Spleen (tissue), 11 donors: ENCODE measurements around the gene ISCA2. TPM values are rescaled to one million over a fixed set of nuclear protein-coding genes. Genes with fewer than 3 reads are reported as not detected.

Experiments
- DNase-seq: peaks from one replicate; pipeline ENCODE4 v3.0.0-alpha.2; 2020
- H3K27ac ChIP-seq, 8 donors: fragments of 200-600 bp; sonication (generic) in 7 of 8; 1 replicate in 4 of 8; 2 replicates in 4 of 8; pipeline versions ENCODE4 v1.5.0 to v1.8.0; 2016 to 2021; ENCODE audit warnings: inconsistent platforms in 4 of 8, mild to moderate bottlenecking in 4 of 8, moderate library complexity in 1 of 8
- H3K27me3 ChIP-seq, 7 donors: fragments of 200-600 bp; sonication (generic) in 6 of 7; replicated peaks in 1 of 7; 1 replicate in 4 of 7; 2 replicates in 3 of 7; pipeline versions ENCODE4 v1.5.0 to v1.8.0; 2016 to 2021; ENCODE audit warnings: inconsistent platforms in 3 of 7, mild to moderate bottlenecking in 1 of 7
- H3K36me3 ChIP-seq, 6 donors: fragments of 200-600 bp; sonication (generic) in 5 of 6; 1 replicate in 4 of 6; 2 replicates in 2 of 6; pipeline versions ENCODE4 v1.5.0 to v1.8.0; 2016 to 2021; ENCODE audit warnings: inconsistent platforms in 2 of 6
- H3K4me1 ChIP-seq, 6 donors: fragments of 200-600 bp; sonication (generic) in 5 of 6; 1 replicate in 3 of 6; 2 replicates in 3 of 6; pipeline versions ENCODE4 v1.5.0 to v1.8.0; 2016 to 2021; ENCODE audit warnings: inconsistent platforms in 3 of 6
- H3K4me3 ChIP-seq, 8 donors: fragments of 200-600 bp; sonication (generic) in 7 of 8; 1 replicate in 4 of 8; 2 replicates in 4 of 8; pipeline versions ENCODE4 v1.5.0 to v1.8.0; 2016 to 2021; ENCODE audit warnings: inconsistent platforms in 4 of 8, mild to moderate bottlenecking in 4 of 8, moderate library complexity in 2 of 8
- H3K9me3 ChIP-seq, 8 donors: fragments of 200-600 bp; sonication (generic) in 7 of 8; 1 replicate in 4 of 8; 2 replicates in 4 of 8; pipeline versions ENCODE4 v1.5.0 to v1.8.0; 2016 to 2021; ENCODE audit warnings: inconsistent platforms in 4 of 8
- CTCF ChIP-seq, 11 experiments: fragments of 200-600 bp in 7 of 11; fragments of 450-650 bp in 4 of 11; sonication (generic) in 4 of 11; IDR thresholded peaks in 8 of 11; conservative IDR thresholded peaks in 3 of 11; 1 replicate in 7 of 11; 2 replicates in 4 of 11; pipeline versions ENCODE4 v1.4.0 to v1.8.0; 2016 to 2021; ENCODE audit warnings: antibody characterized with exemption in 11 of 11, inconsistent platforms in 4 of 11, mild to moderate bottlenecking in 1 of 11
- POLR2A ChIP-seq, 3 donors: fragments of 450-650 bp; IDR thresholded peaks; one replicate each; pipeline ENCODE4 v1.5.1; 2017; ENCODE audit warnings: antibody characterized with exemption in 3 of 3, mild to moderate bottlenecking in 1 of 3
- POLR2AphosphoS5 ChIP-seq, 3 donors: sonication (generic); formaldehyde crosslinking; IDR thresholded peaks; one replicate each; pipeline ENCODE4 v1.5.1; 2017; ENCODE audit warnings: antibody characterized with exemption in 3 of 3
- WGBS, 5 donors: extraction: QIAGEN DNeasy Blood & Tissue Kit in 3 of 5; methylation state at CpG; one replicate each; pipeline versions ENCODE4 v1.1.5 to v1.1.7; 2013 to 2018; 5-methylcytosine and 5-hydroxymethylcytosine counted together
- intact Hi-C: fragments of 100-400 bp; cut with DNase I; formaldehyde crosslinking; loops from one replicate; pipeline ENCODE4 v1.15.0; 2023; ENCODE audit warnings: low total_unique reads
- polyA plus RNA-seq, 3 donors: library from polyadenylated mRNA; stranded (reverse); fragments of 200-250 nt; gene quantifications; one replicate each; pipeline ENCODE4 v1.2.1, GENCODE V29; 2013
- total RNA-seq, 7 donors: library from RNA; depleted of rRNA in 3 of 7; stranded (reverse); fragments of >200 nt in 3 of 7; fragmentation: NEBNext Ultra II Directional in 4 of 7; extraction: Animal tissue kit (Norgen Biotek cat#: 25700) in 4 of 7; gene quantifications; one replicate each; pipeline versions ENCODE4 v1.1.0 to v1.2.1, GENCODE V29; 2016 to 2021
- donor health status: healthy with polysubstance abuse.
- donor health status: DM: no; HTN: no; CAD: no; lungs with moderate emphysema.
- donor health status: DM: no; HTN: no; CAD: no.
- donor health status: Bipolar disorder and iron deficiency.
- donor health status: healthy.
- donor health status: DM: no; HTN: no; CAD: no.
- donor health status: DM: yes; HTN: yes; CAD: no.

The ISCA2 gene
- total and polyA plus RNA-seq, 10 donors, result 11.7 to 28.9 (median 22.7) TPM

DNA sequence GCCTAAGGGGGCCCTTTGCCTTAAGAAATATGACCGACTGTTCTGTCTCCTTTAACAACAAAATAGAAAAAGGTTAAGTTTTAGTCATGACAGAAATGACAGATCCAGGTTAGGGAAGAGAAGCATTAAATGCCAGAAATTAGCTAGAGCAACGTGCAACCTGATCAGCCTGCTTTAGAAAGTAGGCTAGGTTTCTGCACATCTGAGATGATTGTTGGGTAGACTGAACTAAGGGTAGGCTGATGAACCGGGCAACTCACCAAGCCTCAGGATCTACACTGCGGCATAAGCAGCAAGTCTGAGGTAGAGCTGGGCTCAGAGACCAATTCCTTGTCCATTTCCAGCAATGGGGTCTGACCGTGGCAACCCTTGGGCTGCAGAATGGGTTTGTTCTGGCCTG is 29.9 kb upstream of the ISCA2 start:
- Histone ChIP-seq H3K27me3 (no peaks in the 10 kb centered on the region), H3K36me3 (peaks cover 0 to 3% (median 0%) of the 10 kb centered on the region in 6 donors), H3K9me3 (no peaks in the 10 kb centered on the region), H3K4me1 (no peaks in the 10 kb centered on the region), H3K4me3 (no peak overlapping the region), H3K27ac (no peak overlapping the region)
- intact Hi-C loops, result no loop called here
- no peak for DNase-seq
- TF ChIP-seq CTCF (IDR thresholded peaks at IDR 0.05 in 8 of 11, conservative IDR thresholded peaks at IDR 0.05 in 3 of 11) (no peak), POLR2AphosphoS5 (IDR thresholded peaks at IDR 0.05) (no peak)
- WGBS, 5 donors, result 85 to 91% (median 89%) methylated on average over 5 of the region's 5 CpGs

DNA sequence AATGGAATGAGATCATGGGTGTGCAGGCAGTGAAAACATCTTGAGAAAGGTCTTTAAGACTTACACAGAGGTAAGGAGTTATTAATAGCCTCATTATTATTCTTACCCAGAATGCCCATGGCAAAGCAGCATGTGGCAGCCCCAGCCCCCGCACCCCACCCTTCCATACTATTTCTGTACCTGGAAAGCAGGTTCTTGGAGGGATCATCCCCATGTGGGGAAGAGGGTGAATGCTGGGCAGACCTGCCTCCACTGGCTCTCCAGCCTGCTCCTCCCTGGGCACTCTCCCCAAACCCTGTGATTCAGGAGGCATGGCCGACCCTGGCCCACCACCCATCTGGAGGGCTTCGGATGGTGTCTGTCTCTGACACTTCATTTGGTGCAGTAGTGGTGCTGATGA is 28.8 kb upstream of the ISCA2 start:
- 92 to 96% (median 95%) methylated on average over 2 to 3 of the region's 3 CpGs for WGBS, 5 donors
- no peak for DNase-seq
- H3K36me3 ChIP-seq, result peaks cover 0 to 6% (median 0%) of the 10 kb centered on the region in 6 donors
- H3K27me3 ChIP-seq, result no peaks in the 10 kb centered on the region
- H3K4me3 ChIP-seq, result no peak overlapping the region
- no peak overlapping the region for H3K27ac ChIP-seq
- intact Hi-C loops, result no loop called here
- H3K4me1 ChIP-seq, result peaks cover 0 to 5% (median under 1%) of the 10 kb centered on the region in 6 donors
- TF ChIP-seq CTCF (IDR thresholded peaks at IDR 0.05 in 8 of 11, conservative IDR thresholded peaks at IDR 0.05 in 3 of 11) (no peak), POLR2A (IDR thresholded peaks at IDR 0.05) (no peak), POLR2AphosphoS5 (IDR thresholded peaks at IDR 0.05) (no peak)
- H3K9me3 ChIP-seq, result no peaks in the 10 kb centered on the region

- H3K9me3 ChIP-seq, result no peaks in the 10 kb centered on the region
Measured at GRCh38 chr14:74465335-74465734, 28.2 kb upstream of the ISCA2 start.

GRCh38 chr14:74468513-74468912 is 25.1 kb upstream of the ISCA2 start:
- Histone ChIP-seq H3K4me3 (no peak overlapping the region), H3K27ac (no peak overlapping the region), H3K27me3 (no peaks in the 10 kb centered on the region), H3K36me3 (peaks cover 0 to 39% (median 5%) of the 10 kb centered on the region in 6 donors), H3K4me1 (peaks cover 0 to 14% (median 5%) of the 10 kb centered on the region in 6 donors), H3K9me3 (no peaks in the 10 kb centered on the region)
- intact Hi-C loops, result no loop called here
- DNase-seq, result no peak
- no peak for TF ChIP-seq POLR2A (IDR thresholded peaks at IDR 0.05)
- TF ChIP-seq POLR2AphosphoS5 (IDR thresholded peaks at IDR 0.05), result no peak
- no peak for TF ChIP-seq CTCF (IDR thresholded peaks at IDR 0.05 in 8 of 11, conservative IDR thresholded peaks at IDR 0.05 in 3 of 11)
- 80 to 96% (median 89%) methylated on average over 3 of the region's 3 CpGs for WGBS, 5 donors

More at GRCh38 chr14:74465335-74465734, 28.2 kb upstream of the ISCA2 start:
- TF ChIP-seq POLR2AphosphoS5 (IDR thresholded peaks at IDR 0.05) (no peak), CTCF (IDR thresholded peaks at IDR 0.05 in 8 of 11, conservative IDR thresholded peaks at IDR 0.05 in 3 of 11) (no peak), POLR2A (IDR thresholded peaks at IDR 0.05) (no peak)
- no peaks in the 10 kb centered on the region for H3K27me3 ChIP-seq
- H3K27ac ChIP-seq, result no peak overlapping the region
- intact Hi-C loops, result no loop called here
- no peak overlapping the region for H3K4me3 ChIP-seq
- peaks cover 0 to 10% (median 3%) of the 10 kb centered on the region in 6 donors for H3K4me1 ChIP-seq
- H3K36me3 ChIP-seq, result peaks cover 0 to 8% (median 0%) of the 10 kb centered on the region in 6 donors
- no peak for DNase-seq
- WGBS, 5 donors, result 89 to 95% (median 94%) methylated on average over 2 of the region's 2 CpGs
